ENCODE results near the gene EIF4E1B.

EIF4E1B gene

GRCh38 chr5:176644878-176645670, 14.6 kb downstream of the EIF4E1B start:
- WGBS: 94% methylated on average over 22 of the region's 22 CpGs
- Histone ChIP-seq H3K14ac (ENCODE audit: low read length in 2 of 2) (no peak overlapping the region), H2AK5ac (ENCODE audit: low read length, severe bottlenecking) (no peak overlapping the region)

GRCh38 chr5:176646049-176646706, 15.7 kb downstream of the EIF4E1B start:
- Histone ChIP-seq H3K36me3 (ENCODE audit: control insufficient read depth in 1 of 2, insufficient read depth in 2 of 2, low read depth in 1 of 2, low read length in 2 of 2) (peaks cover 0 to 8% of the 10 kb centered on the region in 2 experiments), H2BK120ac (ENCODE audit: low read depth, low read length) (no peak overlapping the region), H3K79me1 (replicated peaks; ENCODE audit: low read length, poor library complexity, severe bottlenecking) (peaks cover 26% of the 10 kb centered on the region), H2AK5ac (ENCODE audit: low read length, severe bottlenecking) (peak overlapping the region; percentile 76), H3K4ac (ENCODE audit: low read depth in 1 of 2, low read length in 2 of 2) (no peak overlapping the region), H2BK15ac (ENCODE audit: low read depth, poor library complexity, severe bottlenecking) (no peak overlapping the region), H3K27ac (ENCODE audit: low read length, poor library complexity, severe bottlenecking) (no peak overlapping the region), H3K4me3 (ENCODE audit: insufficient read depth in 1 of 2, low read depth in 1 of 2, low read length in 2 of 2) (peak overlapping the region in 1 of 2 experiments; percentile 62), H3K27me3 (ENCODE audit: control insufficient read depth in 1 of 2, insufficient read depth in 1 of 2, low read length in 2 of 2) (no peaks in the 10 kb centered on the region), H2BK12ac (ENCODE audit: low read length in 2 of 2) (peak overlapping the region in 1 of 2 experiments; percentile 15), H3K4me2 (ENCODE audit: low read length, poor library complexity, severe bottlenecking) (no peak overlapping the region), H3K23ac (ENCODE audit: low read length in 2 of 2) (no peak overlapping the region), H4K8ac (ENCODE audit: low read length) (peak overlapping the region; percentile 85), H3K9ac (ENCODE audit: low read length) (peak overlapping the region; percentile 73), H3K9me3 (ENCODE audit: control insufficient read depth, low read length) (no peaks in the 10 kb centered on the region), H3K18ac (ENCODE audit: low read depth in 1 of 2, low read length in 2 of 2) (peak overlapping the region in 1 of 2 experiments; percentile 37), H3K14ac (ENCODE audit: low read length in 2 of 2) (no peak overlapping the region), H2AFZ (ENCODE audit: low read depth, low read length) (no peak overlapping the region), H3K4me1 (ENCODE audit: control insufficient read depth, insufficient read depth, low read depth, low read length) (peaks cover 31% of the 10 kb centered on the region), H4K91ac (ENCODE audit: low read length) (no peak overlapping the region), H2BK5ac (ENCODE audit: low read depth, low read length, poor library complexity, severe bottlenecking) (no peak overlapping the region)
- no peak for DNase-seq
- 98% methylated on average over 5 of the region's 7 CpGs for WGBS

More at GRCh38 chr5:176644878-176645670, 14.6 kb downstream of the EIF4E1B start:
- no peak overlapping the region for H3K18ac ChIP-seq (ENCODE audit: low read depth in 1 of 2, low read length in 2 of 2)
- H3K9me3 ChIP-seq (ENCODE audit: control insufficient read depth, low read length): no peaks in the 10 kb centered on the region
- peaks cover 0 to 3% of the 10 kb centered on the region in 2 experiments for H3K36me3 ChIP-seq (ENCODE audit: control insufficient read depth in 1 of 2, insufficient read depth in 2 of 2, low read depth in 1 of 2, low read length in 2 of 2)
- no peak overlapping the region for H3K4ac ChIP-seq (ENCODE audit: low read depth in 1 of 2, low read length in 2 of 2)
- no peak overlapping the region for H3K9ac ChIP-seq (ENCODE audit: low read length)
- no peak overlapping the region for H3K23ac ChIP-seq (ENCODE audit: low read length in 2 of 2)
- H2BK12ac ChIP-seq (ENCODE audit: low read length in 2 of 2): no peak overlapping the region
- H3K4me3 ChIP-seq (ENCODE audit: insufficient read depth in 1 of 2, low read depth in 1 of 2, low read length in 2 of 2): no peak overlapping the region
- H3K4me2 ChIP-seq (ENCODE audit: low read length, poor library complexity, severe bottlenecking): no peak overlapping the region
- no peak overlapping the region for H2BK15ac ChIP-seq (ENCODE audit: low read depth, poor library complexity, severe bottlenecking)
- H3K27me3 ChIP-seq (ENCODE audit: control insufficient read depth in 1 of 2, insufficient read depth in 1 of 2, low read length in 2 of 2): no peaks in the 10 kb centered on the region
- H2BK5ac ChIP-seq (ENCODE audit: low read depth, low read length, poor library complexity, severe bottlenecking): no peak overlapping the region
- no peak overlapping the region for H4K91ac ChIP-seq (ENCODE audit: low read length)
- no peak overlapping the region for H2AFZ ChIP-seq (ENCODE audit: low read depth, low read length)
- H2BK120ac ChIP-seq (ENCODE audit: low read depth, low read length): no peak overlapping the region
- H3K4me1 ChIP-seq (ENCODE audit: control insufficient read depth, insufficient read depth, low read depth, low read length): peaks cover 26% of the 10 kb centered on the region
- H4K8ac ChIP-seq (ENCODE audit: low read length): no peak overlapping the region
- DNase-seq: no peak
- no peak overlapping the region for H3K27ac ChIP-seq (ENCODE audit: low read length, poor library complexity, severe bottlenecking)
- peaks cover 14% of the 10 kb centered on the region for H3K79me1 ChIP-seq (replicated peaks; ENCODE audit: low read length, poor library complexity, severe bottlenecking)

- Histone ChIP-seq H3K14ac (ENCODE audit: low read length in 2 of 2) (no peak overlapping the region), H4K8ac (ENCODE audit: low read length) (peak overlapping the region; percentile 99), H4K91ac (ENCODE audit: low read length) (peak overlapping the region; percentile 80), H2BK120ac (ENCODE audit: low read depth, low read length) (no peak overlapping the region), H3K4me2 (ENCODE audit: low read length, poor library complexity, severe bottlenecking) (peak overlapping the region; percentile 63), H3K4me1 (ENCODE audit: control insufficient read depth, insufficient read depth, low read depth, low read length) (peaks cover 33% of the 10 kb centered on the region), H3K9me3 (ENCODE audit: control insufficient read depth, low read length) (no peaks in the 10 kb centered on the region), H3K4me3 (ENCODE audit: insufficient read depth in 1 of 2, low read depth in 1 of 2, low read length in 2 of 2) (peak overlapping the region; percentile 35 to 62), H3K27me3 (ENCODE audit: control insufficient read depth in 1 of 2, insufficient read depth in 1 of 2, low read length in 2 of 2) (no peaks in the 10 kb centered on the region), H2BK5ac (ENCODE audit: low read depth, low read length, poor library complexity, severe bottlenecking) (peak overlapping the region; percentile 20), H3K18ac (ENCODE audit: low read depth in 1 of 2, low read length in 2 of 2) (peak overlapping the region; percentile 28 to 86), H3K36me3 (ENCODE audit: control insufficient read depth in 1 of 2, insufficient read depth in 2 of 2, low read depth in 1 of 2, low read length in 2 of 2) (peaks cover 0 to 12% of the 10 kb centered on the region in 2 experiments), H3K23ac (ENCODE audit: low read length in 2 of 2) (no peak overlapping the region), H2AFZ (ENCODE audit: low read depth, low read length) (peak overlapping the region; percentile 89), H3K79me1 (replicated peaks; ENCODE audit: low read length, poor library complexity, severe bottlenecking) (peaks cover 30% of the 10 kb centered on the region), H2AK5ac (ENCODE audit: low read length, severe bottlenecking) (peak overlapping the region; percentile 81), H3K27ac (ENCODE audit: low read length, poor library complexity, severe bottlenecking) (peak overlapping the region; percentile 49), H3K4ac (ENCODE audit: low read depth in 1 of 2, low read length in 2 of 2) (peak overlapping the region; percentile 64 to 70), H2BK15ac (ENCODE audit: low read depth, poor library complexity, severe bottlenecking) (peak overlapping the region; percentile 81), H3K9ac (ENCODE audit: low read length) (peak overlapping the region; percentile 73), H2BK12ac (ENCODE audit: low read length in 2 of 2) (peak overlapping the region in 1 of 2 experiments; percentile 61)
- DNase-seq: no peak
- WGBS: 65% methylated on average over 11 of the region's 11 CpGs
Measured at GRCh38 chr5:176646707-176647029, 16.2 kb downstream of the EIF4E1B start.
